ENCODE measurements around the gene WDR81.

WDR81 gene

DNA sequence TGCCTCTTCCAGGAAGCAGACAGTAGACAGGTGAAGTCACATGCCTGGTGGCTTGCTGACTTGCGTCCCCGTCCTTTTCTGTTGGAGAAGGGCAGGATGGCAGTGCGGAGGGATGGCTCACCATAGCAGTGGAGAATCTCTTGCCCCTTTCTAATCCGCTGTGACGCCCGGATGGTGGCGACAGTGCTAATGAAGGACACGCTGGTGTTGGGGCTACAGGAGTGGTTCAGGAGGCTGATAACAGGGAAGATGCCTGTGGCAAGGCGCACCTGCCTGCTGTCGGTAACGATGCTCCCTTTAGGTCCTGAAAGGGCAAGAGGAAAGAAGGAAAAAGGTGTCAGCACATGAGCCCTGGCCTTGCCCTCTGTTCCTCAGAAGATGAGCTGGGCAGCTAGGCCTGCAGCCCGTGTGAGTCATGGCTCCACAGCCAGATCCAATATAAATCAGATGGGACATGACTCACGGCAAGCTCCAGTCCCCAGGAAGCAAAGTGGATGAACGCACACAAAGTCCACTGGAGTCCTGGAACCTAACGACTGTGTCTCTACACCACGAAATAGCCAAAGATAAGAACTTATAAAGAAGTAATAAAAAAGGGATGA is 62.9 kb downstream of the WDR81 start:
- no peaks in the 10 kb centered on the region for H3K4me1 ChIP-seq (ENCODE audit: insufficient read depth, low read length, poor library complexity, severe bottlenecking)
- no peak overlapping the region for H3K9ac ChIP-seq (ENCODE audit: low read depth, low read length, poor library complexity, severe bottlenecking)
- no peaks in the 10 kb centered on the region for H3K27me3 ChIP-seq (ENCODE audit: insufficient read depth, low read length, poor library complexity, severe bottlenecking)
- H3K36me3 ChIP-seq (ENCODE audit: insufficient read depth, low read length) = peaks cover 47% of the 10 kb centered on the region; the same call in 1 of the 2 replicates
- H3K4me3 ChIP-seq (ENCODE audit: low read length, poor library complexity, severe bottlenecking) = no peak overlapping the region
- no peak overlapping the region for H2AFZ ChIP-seq (ENCODE audit: low read length)
- H3K9me2 ChIP-seq (replicated peaks; ENCODE audit: low read depth, low read length) = no peaks in the 10 kb centered on the region
- TF ChIP-seq, protein P1, sequence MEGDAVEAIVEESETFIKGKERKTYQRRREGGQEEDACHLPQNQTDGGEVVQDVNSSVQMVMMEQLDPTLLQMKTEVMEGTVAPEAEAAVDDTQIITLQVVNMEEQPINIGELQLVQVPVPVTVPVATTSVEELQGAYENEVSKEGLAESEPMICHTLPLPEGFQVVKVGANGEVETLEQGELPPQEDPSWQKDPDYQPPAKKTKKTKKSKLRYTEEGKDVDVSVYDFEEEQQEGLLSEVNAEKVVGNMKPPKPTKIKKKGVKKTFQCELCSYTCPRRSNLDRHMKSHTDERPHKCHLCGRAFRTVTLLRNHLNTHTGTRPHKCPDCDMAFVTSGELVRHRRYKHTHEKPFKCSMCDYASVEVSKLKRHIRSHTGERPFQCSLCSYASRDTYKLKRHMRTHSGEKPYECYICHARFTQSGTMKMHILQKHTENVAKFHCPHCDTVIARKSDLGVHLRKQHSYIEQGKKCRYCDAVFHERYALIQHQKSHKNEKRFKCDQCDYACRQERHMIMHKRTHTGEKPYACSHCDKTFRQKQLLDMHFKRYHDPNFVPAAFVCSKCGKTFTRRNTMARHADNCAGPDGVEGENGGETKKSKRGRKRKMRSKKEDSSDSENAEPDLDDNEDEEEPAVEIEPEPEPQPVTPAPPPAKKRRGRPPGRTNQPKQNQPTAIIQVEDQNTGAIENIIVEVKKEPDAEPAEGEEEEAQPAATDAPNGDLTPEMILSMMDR (conservative IDR thresholded peaks at IDR 0.05; ENCODE audit: low read length) = no peak
- no peak for TF ChIP-seq EZH2phosphoT487 (IDR thresholded peaks at IDR 0.05; ENCODE audit: borderline replicate concordance)
- H3K9me3 ChIP-seq (ENCODE audit: insufficient read depth, low read depth, low read length) = no peaks in the 10 kb centered on the region
- no peaks in the 10 kb centered on the region for H4K20me1 ChIP-seq (ENCODE audit: insufficient read depth, low read length, poor library complexity, severe bottlenecking)
- no peaks in the 10 kb centered on the region for H3K79me2 ChIP-seq (ENCODE audit: insufficient read depth, low read length)
- H3F3A ChIP-seq (ENCODE audit: low read depth) = no peaks in the 10 kb centered on the region
- no peak overlapping the region for H3K4me2 ChIP-seq (ENCODE audit: low read depth, low read length, poor library complexity, severe bottlenecking)
